HepG2 (cell line): ENCODE data around the gene METTL23. TPM values are rescaled to one million over a fixed set of nuclear protein-coding genes. Genes with fewer than 3 reads are reported as not detected.

ENCODE experiments used
- ETV6 ChIP-seq: sonication (generic); formaldehyde crosslinking; conservative IDR thresholded peaks from 2 replicates; pipeline ENCODE4 v1.4.0; 2020; ENCODE audit warnings: missing genetic modification reagents
- HINFP ChIP-seq: sonication (generic); formaldehyde crosslinking; IDR thresholded peaks from 2 replicates; pipeline ENCODE4 v1.4.0; 2020; ENCODE audit warnings: low read depth, mild to moderate bottlenecking, missing genetic modification reagents
- HNRNPUL1 ChIP-seq: fragments of 200-400 bp; formaldehyde crosslinking; IDR thresholded peaks from 2 replicates; pipeline ENCODE4 v1.6.1; 2017; ENCODE audit warnings: low read depth, mild to moderate bottlenecking, low read length, moderate library complexity
- MED1 ChIP-seq: sonication (generic); formaldehyde crosslinking; IDR thresholded peaks from 2 replicates; pipeline ENCODE4 v1.4.0; 2020; ENCODE audit warnings: missing genetic modification reagents
- MXD3 ChIP-seq: IDR thresholded peaks from 2 replicates; pipeline ENCODE4 v1.6.1; 2016; ENCODE audit warnings: mild to moderate bottlenecking, missing biosample characterization, missing genetic modification reagents
- PATZ1 ChIP-seq: sonication (generic); formaldehyde crosslinking; IDR thresholded peaks from 2 replicates; pipeline ENCODE4 v1.4.0; 2020; ENCODE audit warnings: missing genetic modification reagents
- PAWR ChIP-seq: sonication (generic); formaldehyde crosslinking; IDR thresholded peaks from 2 replicates; pipeline ENCODE4 v1.4.0; 2020; ENCODE audit warnings: missing genetic modification reagents, mild to moderate bottlenecking, borderline replicate concordance
- REL ChIP-seq: sonication (generic); formaldehyde crosslinking; conservative IDR thresholded peaks from 2 replicates; pipeline ENCODE4 v1.8.0; 2022; ENCODE audit warnings: mild to moderate bottlenecking, missing genetic modification reagents, moderate library complexity
- TFE3 ChIP-seq: IDR thresholded peaks from 2 replicates; pipeline ENCODE4 v1.6.1; 2016
- TMF1 ChIP-seq: sonication (generic); formaldehyde crosslinking; IDR thresholded peaks from 2 replicates; pipeline ENCODE4 v1.8.1; 2022; ENCODE audit warnings: low read depth, missing genetic modification reagents
- ZBED4 ChIP-seq: sonication (generic); formaldehyde crosslinking; IDR thresholded peaks from 2 replicates; pipeline ENCODE4 v1.4.0; 2020; ENCODE audit warnings: missing genetic modification reagents, borderline replicate concordance
- ZBTB46 ChIP-seq: sonication (generic); formaldehyde crosslinking; IDR thresholded peaks from 2 replicates; pipeline ENCODE4 v1.4.0; 2020; ENCODE audit warnings: mild to moderate bottlenecking, missing genetic modification reagents, borderline replicate concordance
- ZNF121 ChIP-seq: sonication (generic); formaldehyde crosslinking; IDR thresholded peaks from 2 replicates; pipeline ENCODE4 v1.5.0; 2020; ENCODE audit warnings: mild to moderate bottlenecking, missing genetic modification reagents
- ZNF232 ChIP-seq: sonication (generic); formaldehyde crosslinking; IDR thresholded peaks from 2 replicates; pipeline ENCODE4 v1.4.0; 2020; ENCODE audit warnings: missing genetic modification reagents, borderline replicate concordance
- ZNF33A ChIP-seq: sonication (generic); formaldehyde crosslinking; IDR thresholded peaks from 2 replicates; pipeline ENCODE4 v1.5.1; 2020; ENCODE audit warnings: missing genetic modification reagents, mild to moderate bottlenecking, moderate library complexity, borderline replicate concordance
- ZNF354B ChIP-seq: sonication (generic); formaldehyde crosslinking; IDR thresholded peaks from 2 replicates; pipeline ENCODE4 v1.8.0; 2022; ENCODE audit warnings: mild to moderate bottlenecking, missing genetic modification reagents
- polyA plus RNA-seq, 8 experiments: library from polyadenylated mRNA; depleted of rRNA in 3 of 8; stranded (reverse) in 7 of 8; unstranded in 1 of 8; fragments of >200 nt; fragmentation: Illumina TruSeq in 4 of 8; extraction: Trizol in 4 of 8; gene quantifications; 2 replicates each; pipeline versions ENCODE4 v1.2.1 to v1.2.3, GENCODE V29; 2011 to 2016; ENCODE audit warnings: low read depth in 4 of 8, missing spikeins in 1 of 8, mixed read lengths in 1 of 8; ENCODE audit not compliant: insufficient read depth in 1 of 8
- total RNA-seq, 5 experiments: library from RNA; depleted of rRNA; stranded (reverse); fragments of >200 nt; fragmentation: Illumina TruSeq; extraction: Trizol; gene quantifications; 2 replicates each; pipeline ENCODE4 v1.2.3, GENCODE V29; 2016; ENCODE audit warnings: low read depth in 1 of 5

The METTL23 gene
- total and polyA plus RNA-seq, 2 of the 13 experiments (the other 11 are each of a cell fraction or from before 2014, with no cell fraction given) = 39.9 to 104 TPM

GRCh38 chr17:76709077-76709950 lies 17.3 kb upstream of the METTL23 start (continued):
- no peak for TF ChIP-seq HNRNPUL1
- no peak for TF ChIP-seq ZNF232 (CRISPR knock-in tag)
- TF ChIP-seq ZBED4 (CRISPR knock-in tag) = no peak
- no peak for TF ChIP-seq REL (CRISPR knock-in tag)
- TF ChIP-seq ETV6 (CRISPR knock-in tag) = no peak
- TF ChIP-seq MXD3 (CRISPR knock-in tag) = no peak
- no peak for TF ChIP-seq ZBTB46 (CRISPR knock-in tag)
- TF ChIP-seq HINFP (CRISPR knock-in tag) = no peak
- no peak for TF ChIP-seq ZNF33A
- no peak for TF ChIP-seq ZNF354B (CRISPR knock-in tag)
- no peak for TF ChIP-seq PAWR
- TF ChIP-seq ZNF121 (CRISPR knock-in tag) = no peak
- no peak for TF ChIP-seq TFE3 (CRISPR knock-in tag)
- TF ChIP-seq TMF1 (CRISPR knock-in tag) = no peak
- no peak for TF ChIP-seq MED1 (CRISPR knock-in tag)
- no peak for TF ChIP-seq PATZ1 (CRISPR knock-in tag)
